Inflammatory macrophage treated with lipopolysaccharide for 1 hour (primary cell): ENCODE results near the gene IL27RA.
"Not testable (repeated sequence)": the region's sequence is repeated elsewhere in the genome, so short reads cannot be mapped to it uniquely, and the experiment has no call there.

Source experiments
- DNase-seq, 2 donors: peaks; one replicate each; pipeline ENCODE4 v3.0.0-alpha.2; 2020 to 2022

The IL27RA gene

DNA sequence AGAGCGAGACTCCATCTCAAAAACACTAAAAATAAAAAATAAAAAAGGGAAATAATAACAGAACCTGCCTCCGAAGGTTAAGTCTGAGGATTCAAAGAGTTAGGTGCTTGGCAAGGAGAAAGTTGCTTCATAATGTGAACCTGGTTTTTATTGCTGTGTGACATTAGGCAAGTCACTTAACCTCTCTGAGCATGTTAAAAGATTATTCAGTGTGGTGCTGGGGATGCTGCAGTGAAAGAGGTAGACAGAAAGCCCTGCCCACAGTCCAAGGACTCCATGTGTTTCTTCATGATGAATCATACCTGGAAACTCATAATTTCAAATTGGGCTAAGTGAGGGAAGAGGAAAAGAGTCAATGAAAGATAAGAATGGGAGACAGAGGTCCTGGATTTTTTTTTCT, 2.4 kb downstream of the IL27RA start:
- DNase-seq, result no peak

GRCh38 chr19:14035159-14035558, 3.6 kb downstream of the IL27RA start:
- not testable (repeated sequence) for DNase-seq

DNA sequence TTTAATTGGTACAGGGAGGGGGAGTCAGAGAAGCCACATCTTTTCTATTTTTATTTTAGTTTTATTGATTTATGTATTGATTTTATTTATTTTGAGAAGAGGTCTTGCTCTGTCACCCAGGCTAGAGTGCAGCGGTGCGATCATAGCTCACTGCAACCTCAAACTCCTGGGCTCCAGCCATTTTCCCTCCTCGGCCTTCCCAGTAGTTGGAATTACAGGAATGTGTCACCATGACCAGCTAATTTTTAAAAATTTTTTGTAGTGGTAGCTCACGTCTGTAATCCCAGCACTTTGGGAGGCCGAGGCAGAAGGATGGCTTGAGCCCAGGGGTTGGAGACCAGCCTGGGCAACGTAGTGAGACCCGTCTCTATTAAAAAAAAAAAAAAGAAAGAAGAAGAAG, 4.1 kb downstream of the IL27RA start:
- no peak for DNase-seq

- no peak for DNase-seq
Observed at GRCh38 chr19:14039181-14039580, 7.6 kb downstream of the IL27RA start.

DNA sequence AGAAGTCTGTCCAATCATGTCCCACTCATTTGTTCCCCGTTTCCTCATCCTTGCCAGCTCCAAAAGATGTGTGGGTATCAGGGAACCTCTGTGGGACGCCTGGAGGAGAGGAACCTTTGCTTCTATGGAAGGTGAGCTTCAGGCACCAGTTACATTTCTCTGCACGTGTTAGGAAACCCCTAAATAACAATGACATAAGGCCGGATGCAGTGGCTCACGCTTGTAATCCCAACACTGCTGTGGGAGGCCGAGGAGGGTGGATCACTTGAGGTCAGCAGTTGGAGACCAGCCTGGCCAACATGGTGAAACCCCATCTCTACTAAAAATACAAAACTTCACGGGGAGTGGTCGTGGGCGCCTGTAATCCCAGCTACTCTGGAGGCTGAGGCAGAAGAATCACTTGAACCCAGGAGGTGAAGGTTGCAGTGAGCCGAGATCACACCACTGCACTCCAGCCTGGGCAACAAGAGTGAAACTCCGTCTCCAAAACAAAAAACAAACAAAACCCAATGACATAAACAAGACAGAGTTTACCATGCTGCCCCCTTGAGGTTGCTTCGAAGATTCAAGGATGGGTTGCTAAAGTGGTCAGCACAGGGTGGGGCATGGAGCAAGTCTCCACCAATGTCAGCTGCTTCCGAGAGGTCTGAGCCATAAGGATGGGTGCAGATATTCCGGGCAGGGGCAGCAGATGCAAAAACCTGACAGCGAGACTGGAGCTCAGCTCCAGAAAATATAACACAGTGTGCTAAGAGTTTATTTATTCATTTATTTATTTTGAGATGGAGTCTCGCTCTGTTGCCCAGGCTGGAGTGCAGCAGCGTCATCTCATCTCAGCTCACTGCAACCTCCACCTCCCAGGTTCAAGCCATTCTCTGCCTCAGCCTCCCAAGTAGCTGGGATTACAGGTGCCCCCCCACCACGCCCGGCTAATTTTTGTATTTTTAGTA, 11.4 kb downstream of the IL27RA start:
- DNase-seq, result peak; percentile 63 to 73

DNA sequence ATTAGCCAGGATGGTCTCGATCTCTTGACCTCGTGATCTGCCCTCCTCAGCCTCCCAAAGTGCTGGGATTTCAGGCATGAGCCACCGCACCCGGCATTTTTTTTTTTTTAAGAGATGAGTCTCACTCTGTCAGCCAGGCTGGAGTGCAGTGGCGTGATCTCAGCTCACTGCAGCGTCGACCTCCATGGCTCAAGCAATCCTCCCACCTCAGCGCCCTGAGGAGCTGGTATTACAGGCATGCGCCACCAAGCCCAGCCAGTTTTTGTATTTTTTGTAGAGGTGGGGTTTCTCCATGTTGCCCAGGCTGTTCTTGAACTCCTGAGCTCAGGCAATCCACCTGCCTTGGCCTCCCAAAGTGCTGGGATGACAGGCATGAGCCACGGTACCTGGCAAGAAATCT, 16.3 kb downstream of the IL27RA start:
- not testable (repeated sequence) for DNase-seq

- peak; percentile 60 to 93 for DNase-seq
Observed at GRCh38 chr19:14048443-14049153, 17.0 kb downstream of the IL27RA start.

- DNase-seq, result no peak
Observed at GRCh38 chr19:14050512-14050911, 18.9 kb downstream of the IL27RA start.

DNA sequence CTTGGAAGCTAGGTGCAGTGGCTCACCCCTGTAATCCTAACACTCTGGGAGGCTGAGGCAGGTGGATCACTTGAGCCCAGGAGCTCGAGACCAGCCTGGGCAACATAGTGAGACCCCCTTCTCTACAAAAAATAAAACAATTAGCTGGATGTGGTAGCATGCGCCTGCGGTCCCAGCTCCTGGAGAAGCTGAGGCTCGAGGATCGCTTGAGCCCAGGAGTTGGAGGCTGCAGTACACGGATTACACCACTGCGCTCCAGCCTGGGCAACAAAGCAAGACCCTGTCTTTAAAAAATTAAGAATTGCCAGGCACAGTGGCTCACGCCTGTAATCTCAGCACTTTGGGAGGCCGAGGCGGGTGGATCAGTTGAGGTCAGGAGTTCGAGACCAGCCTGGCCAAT, 19.4 kb downstream of the IL27RA start:
- DNase-seq, result not testable (repeated sequence)

- DNase-seq, result no peak
Observed at GRCh38 chr19:14051980-14052379, 20.4 kb downstream of the IL27RA start.

DNA sequence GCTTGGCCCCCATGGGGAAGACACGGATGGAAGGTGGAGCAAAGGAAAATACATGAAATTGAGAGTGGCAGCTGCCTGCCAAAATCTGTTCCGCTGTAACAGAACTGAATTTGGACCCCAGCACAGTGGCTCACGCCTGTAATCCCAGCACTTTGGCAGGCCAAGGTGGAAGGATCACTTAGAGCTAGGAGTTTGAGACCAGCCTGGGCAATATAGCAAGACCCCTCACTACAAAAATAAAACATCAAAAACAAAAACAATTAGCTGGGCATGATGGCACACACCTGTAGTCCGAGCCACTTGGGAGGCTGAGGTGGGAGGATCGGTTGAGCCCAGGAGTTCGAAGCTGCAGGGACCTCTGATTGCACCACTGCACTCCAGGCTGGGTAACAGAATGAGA, 20.9 kb downstream of the IL27RA start:
- no peak for DNase-seq

DNA sequence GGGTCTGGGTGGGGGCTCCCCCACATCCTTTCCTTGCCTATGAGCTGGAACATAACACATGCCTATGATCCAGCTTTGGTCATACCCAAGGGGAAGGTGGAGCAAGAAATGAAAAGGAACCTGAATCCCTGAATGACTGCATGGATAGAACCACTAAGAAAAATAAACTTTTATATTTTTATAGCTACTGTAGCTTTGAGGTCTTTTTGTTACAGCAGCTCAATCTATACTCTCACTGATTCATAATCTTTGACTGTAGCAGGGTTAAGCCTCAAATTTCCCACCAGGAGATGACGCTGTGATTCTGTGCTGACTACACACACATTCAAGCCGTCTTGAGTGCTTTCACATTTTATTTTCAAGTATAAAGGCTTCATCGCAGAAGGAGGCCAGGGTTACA, 21.5 kb downstream of the IL27RA start:
- DNase-seq, result no peak

DNA sequence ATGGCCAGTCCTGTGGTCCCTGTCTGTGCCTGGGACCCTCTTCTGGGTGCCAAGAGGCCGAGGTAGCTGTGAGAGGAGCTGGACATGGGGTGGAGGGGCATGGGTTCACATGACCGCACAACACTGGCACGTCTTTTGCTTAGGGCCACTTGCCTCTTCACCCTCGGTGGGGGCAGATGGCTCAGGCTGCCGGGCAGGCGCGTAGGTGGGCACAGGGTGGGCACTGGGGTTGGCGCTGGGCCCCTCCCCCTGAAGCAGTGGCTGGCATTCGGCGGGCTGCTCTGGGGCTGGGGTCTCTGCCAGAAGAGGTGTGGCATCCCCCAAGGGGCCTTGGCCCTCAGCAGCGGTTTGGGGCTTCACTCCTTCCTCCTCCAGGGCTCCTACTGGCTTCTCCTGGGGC, 21.9 kb downstream of the IL27RA start:
- DNase-seq, result no peak

- DNase-seq, result no peak
Observed at GRCh38 chr19:14054099-14054498, 22.5 kb downstream of the IL27RA start.

DNA sequence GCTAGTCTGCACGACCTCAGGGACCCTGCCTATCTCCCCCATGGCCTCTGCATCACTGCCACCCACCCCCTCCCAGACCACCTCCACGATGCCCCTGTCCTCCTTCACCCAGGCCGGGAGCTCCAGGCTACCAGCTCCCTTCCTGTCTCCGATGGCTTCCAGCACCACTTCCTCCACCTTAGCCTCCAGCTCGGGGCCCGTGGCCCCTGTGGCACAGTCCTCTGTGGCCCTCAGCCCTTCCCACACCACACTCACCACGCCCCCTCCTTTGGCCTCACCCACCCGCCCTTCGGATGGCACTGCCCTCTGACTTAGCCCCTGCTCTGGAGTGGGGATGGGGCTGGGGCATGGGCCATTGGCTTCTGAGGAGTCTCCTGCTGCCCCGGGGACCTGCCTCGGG, 23.2 kb downstream of the IL27RA start:
- DNase-seq, result no peak

GRCh38 chr19:14055396-14055795, 23.8 kb downstream of the IL27RA start:
- DNase-seq, result no peak

GRCh38 chr19:14056069-14056666, 24.6 kb downstream of the IL27RA start:
- DNase-seq, result no peak

GRCh38 chr19:14056741-14057356, 25.3 kb downstream of the IL27RA start:
- DNase-seq, result no peak

GRCh38 chr19:14058182-14059092, 26.9 kb downstream of the IL27RA start:
- no peak for DNase-seq

DNA sequence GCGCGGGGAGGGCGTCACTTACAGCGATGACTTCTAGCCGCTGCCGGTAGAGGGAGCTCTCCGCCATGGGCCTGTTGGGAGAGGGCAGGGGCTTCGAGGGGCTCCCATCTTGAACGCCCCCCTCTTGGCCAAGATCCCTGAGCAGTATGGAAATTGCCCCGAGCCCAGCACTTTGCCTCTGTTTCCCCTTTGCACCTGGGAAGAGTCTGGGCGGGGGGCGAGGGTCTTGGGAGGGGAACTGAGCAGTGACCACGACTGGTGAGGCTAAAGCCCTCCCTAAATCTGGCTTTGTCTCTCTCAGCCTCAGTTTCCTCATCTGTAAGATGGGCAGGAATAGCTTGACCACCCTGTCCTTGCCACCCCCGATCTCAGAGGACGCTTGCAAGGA, 27.5 kb downstream of the IL27RA start:
- DNase-seq, result no peak

DNA sequence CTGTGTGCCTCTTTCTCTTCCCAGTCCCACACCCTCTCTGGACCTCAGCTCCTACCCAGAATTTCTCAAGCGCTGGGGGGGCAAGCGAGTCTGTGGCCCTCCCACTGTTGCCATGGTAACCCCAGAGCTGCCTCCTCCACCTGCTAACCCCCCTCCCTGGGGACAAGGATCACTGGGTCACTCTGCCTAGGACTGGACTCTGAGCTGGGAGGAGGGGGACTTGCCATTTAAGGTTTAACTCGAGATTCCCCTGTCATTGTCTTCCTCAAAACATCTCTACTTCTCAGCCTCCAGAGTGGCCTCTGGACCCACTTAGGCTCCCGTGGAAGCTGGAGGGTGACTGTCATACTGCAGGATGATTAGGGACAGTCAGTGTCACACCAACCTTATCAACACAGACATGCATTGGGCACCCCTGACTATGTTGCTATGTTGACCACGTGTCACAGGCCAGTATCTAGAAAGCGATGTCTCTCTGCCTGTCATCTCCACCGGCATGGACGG, 28.1 kb downstream of the IL27RA start:
- no peak for DNase-seq
